Neural cell (in vitro differentiated cells): ENCODE results near the gene DAND5.

Experiments used
- EP300 ChIP-seq: fragments of 450-650 bp; conservative IDR thresholded peaks from 2 replicates; pipeline ENCODE4 v1.6.1; 2014; ENCODE audit warnings: antibody characterized with exemption, mild to moderate bottlenecking, moderate library complexity; ENCODE audit not compliant: poor library complexity, severe bottlenecking
- POLR2AphosphoS5 ChIP-seq: IDR thresholded peaks from 2 replicates; pipeline ENCODE4 v1.6.1; 2012
- SMC3 ChIP-seq: fragments of 450-650 bp; conservative IDR thresholded peaks from 2 replicates; pipeline ENCODE4 v1.6.1; 2014; ENCODE audit warnings: antibody characterized with exemption, mild to moderate bottlenecking, moderate library complexity; ENCODE audit not compliant: poor library complexity
- TAF1 ChIP-seq: IDR thresholded peaks from 2 replicates; pipeline ENCODE4 v1.6.1; 2012; ENCODE audit warnings: low read depth
- TF ChIP-seq, protein P1 (sequence below): IDR thresholded peaks from 2 replicates; pipeline ENCODE4 v1.6.1; 2012; ENCODE audit warnings: borderline replicate concordance
- TF ChIP-seq, protein P2 (sequence below): fragments of 450-650 bp; IDR thresholded peaks from 2 replicates; pipeline ENCODE4 v1.5.1; 2014; ENCODE audit warnings: antibody characterized with exemption, mild to moderate bottlenecking, moderate library complexity; ENCODE audit not compliant: poor library complexity, severe bottlenecking

DNA sequence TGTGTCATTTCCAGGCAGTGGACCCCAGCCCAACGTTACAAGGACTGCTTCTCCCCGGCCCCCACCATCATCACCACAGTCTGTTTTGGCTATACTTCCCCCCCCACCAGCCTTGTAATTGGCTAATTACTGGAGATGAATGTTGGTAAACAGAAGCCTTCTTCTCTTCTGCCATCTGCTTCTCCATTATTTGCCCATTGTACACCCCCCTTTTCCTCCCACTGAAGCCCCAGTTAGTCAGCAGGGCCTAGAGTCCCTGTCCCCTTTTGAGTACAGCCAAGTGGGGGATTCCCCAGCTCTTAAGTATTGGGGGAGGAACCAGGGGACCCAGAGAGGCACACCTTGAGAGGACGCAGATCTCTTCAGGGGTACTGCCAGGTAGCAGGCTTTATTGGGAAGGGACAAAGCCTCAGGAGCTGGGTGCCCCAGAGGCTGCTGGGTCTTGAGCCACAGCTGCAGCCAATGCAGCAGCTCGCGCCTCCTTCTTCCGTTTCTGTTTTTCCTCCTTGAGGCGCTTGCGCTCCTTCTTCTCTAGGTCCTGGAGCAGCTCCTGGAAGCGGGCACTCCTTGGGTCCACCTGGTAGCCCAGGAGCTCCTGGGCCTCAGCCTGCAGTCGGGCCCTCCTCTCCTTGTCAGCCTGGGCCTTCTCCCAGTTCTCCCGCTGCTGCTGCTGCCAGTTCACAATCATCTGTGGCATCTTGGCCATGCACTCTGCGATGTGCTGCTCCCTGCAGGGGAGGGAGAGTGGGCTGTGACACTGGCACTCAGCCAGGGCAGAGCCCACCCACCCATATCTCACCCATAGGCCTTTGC lies 15.4 kb upstream of the DAND5 start:
- TF ChIP-seq, protein P1, sequence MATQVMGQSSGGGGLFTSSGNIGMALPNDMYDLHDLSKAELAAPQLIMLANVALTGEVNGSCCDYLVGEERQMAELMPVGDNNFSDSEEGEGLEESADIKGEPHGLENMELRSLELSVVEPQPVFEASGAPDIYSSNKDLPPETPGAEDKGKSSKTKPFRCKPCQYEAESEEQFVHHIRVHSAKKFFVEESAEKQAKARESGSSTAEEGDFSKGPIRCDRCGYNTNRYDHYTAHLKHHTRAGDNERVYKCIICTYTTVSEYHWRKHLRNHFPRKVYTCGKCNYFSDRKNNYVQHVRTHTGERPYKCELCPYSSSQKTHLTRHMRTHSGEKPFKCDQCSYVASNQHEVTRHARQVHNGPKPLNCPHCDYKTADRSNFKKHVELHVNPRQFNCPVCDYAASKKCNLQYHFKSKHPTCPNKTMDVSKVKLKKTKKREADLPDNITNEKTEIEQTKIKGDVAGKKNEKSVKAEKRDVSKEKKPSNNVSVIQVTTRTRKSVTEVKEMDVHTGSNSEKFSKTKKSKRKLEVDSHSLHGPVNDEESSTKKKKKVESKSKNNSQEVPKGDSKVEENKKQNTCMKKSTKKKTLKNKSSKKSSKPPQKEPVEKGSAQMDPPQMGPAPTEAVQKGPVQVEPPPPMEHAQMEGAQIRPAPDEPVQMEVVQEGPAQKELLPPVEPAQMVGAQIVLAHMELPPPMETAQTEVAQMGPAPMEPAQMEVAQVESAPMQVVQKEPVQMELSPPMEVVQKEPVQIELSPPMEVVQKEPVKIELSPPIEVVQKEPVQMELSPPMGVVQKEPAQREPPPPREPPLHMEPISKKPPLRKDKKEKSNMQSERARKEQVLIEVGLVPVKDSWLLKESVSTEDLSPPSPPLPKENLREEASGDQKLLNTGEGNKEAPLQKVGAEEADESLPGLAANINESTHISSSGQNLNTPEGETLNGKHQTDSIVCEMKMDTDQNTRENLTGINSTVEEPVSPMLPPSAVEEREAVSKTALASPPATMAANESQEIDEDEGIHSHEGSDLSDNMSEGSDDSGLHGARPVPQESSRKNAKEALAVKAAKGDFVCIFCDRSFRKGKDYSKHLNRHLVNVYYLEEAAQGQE, result no peak
- no peak for TF ChIP-seq TAF1
- TF ChIP-seq, protein P2, sequence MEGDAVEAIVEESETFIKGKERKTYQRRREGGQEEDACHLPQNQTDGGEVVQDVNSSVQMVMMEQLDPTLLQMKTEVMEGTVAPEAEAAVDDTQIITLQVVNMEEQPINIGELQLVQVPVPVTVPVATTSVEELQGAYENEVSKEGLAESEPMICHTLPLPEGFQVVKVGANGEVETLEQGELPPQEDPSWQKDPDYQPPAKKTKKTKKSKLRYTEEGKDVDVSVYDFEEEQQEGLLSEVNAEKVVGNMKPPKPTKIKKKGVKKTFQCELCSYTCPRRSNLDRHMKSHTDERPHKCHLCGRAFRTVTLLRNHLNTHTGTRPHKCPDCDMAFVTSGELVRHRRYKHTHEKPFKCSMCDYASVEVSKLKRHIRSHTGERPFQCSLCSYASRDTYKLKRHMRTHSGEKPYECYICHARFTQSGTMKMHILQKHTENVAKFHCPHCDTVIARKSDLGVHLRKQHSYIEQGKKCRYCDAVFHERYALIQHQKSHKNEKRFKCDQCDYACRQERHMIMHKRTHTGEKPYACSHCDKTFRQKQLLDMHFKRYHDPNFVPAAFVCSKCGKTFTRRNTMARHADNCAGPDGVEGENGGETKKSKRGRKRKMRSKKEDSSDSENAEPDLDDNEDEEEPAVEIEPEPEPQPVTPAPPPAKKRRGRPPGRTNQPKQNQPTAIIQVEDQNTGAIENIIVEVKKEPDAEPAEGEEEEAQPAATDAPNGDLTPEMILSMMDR, result no peak
- no peak for TF ChIP-seq POLR2AphosphoS5
- no peak for TF ChIP-seq SMC3
- TF ChIP-seq EP300, result no peak
